Loucy (cell line): ENCODE data around the gene TOR4A.
"Not testable (repeated sequence)": the region's sequence is repeated elsewhere in the genome, so short reads cannot be mapped to it uniquely, and the experiment has no call there.

Source experiments
- EZH2phosphoT487 ChIP-seq: fragments of 200-600 bp; IDR thresholded peaks from 2 replicates; pipeline ENCODE4 v1.6.1; 2018; ENCODE audit warnings: antibody characterized with exemption, mild to moderate bottlenecking, moderate library complexity, borderline replicate concordance
- TF ChIP-seq, protein P1 (sequence below): fragments of 200-600 bp; sonication (generic); conservative IDR thresholded peaks from 2 replicates; pipeline ENCODE4 v1.5.1; 2014; ENCODE audit warnings: mild to moderate bottlenecking, antibody characterized with exemption, low read length

DNA sequence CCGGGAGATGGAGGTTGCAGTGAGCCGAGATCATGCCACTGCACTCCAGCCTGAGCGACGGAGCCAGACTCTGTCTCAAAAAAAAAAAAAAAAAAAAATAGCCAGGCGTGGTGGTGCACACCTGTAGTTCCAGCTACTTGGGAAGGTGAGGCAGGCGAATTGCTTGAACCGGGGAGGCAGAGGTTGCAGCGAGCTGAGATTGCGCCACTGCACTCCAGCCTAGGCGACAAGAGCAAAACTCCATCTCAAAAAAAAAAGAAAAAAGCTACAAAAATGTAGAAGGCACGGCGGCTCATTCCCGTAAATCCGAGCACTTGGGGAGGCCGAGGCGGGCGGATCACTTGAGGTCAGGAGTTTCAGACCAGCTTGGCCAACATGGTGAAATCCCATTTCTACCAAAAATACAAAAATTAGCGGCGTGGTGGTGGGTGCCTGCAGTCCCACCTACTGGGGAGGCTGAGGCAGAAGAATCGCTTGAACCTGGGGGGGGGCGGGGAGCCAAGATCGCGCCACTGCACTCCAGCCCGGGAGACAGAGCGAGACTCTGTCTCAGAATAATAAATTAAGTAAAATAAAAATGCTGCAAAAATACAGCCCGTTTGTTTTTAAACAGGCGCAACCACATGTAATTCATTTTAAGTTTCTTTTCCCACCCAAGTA, 37.9 kb upstream of the TOR4A start:
- TF ChIP-seq, protein P1, sequence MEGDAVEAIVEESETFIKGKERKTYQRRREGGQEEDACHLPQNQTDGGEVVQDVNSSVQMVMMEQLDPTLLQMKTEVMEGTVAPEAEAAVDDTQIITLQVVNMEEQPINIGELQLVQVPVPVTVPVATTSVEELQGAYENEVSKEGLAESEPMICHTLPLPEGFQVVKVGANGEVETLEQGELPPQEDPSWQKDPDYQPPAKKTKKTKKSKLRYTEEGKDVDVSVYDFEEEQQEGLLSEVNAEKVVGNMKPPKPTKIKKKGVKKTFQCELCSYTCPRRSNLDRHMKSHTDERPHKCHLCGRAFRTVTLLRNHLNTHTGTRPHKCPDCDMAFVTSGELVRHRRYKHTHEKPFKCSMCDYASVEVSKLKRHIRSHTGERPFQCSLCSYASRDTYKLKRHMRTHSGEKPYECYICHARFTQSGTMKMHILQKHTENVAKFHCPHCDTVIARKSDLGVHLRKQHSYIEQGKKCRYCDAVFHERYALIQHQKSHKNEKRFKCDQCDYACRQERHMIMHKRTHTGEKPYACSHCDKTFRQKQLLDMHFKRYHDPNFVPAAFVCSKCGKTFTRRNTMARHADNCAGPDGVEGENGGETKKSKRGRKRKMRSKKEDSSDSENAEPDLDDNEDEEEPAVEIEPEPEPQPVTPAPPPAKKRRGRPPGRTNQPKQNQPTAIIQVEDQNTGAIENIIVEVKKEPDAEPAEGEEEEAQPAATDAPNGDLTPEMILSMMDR: not testable (repeated sequence)
- TF ChIP-seq EZH2phosphoT487: not testable (repeated sequence)
